Right lobe of liver (tissue), 6 donors: Measurements from ENCODE around the gene KCNK4. TPM values are rescaled to one million over a fixed set of nuclear protein-coding genes. Genes with fewer than 3 reads are reported as not detected.

Experiments used
- ATAC-seq, 4 donors: fragments of 200-7000 bp; cut with Tn5 transposase; one replicate each; pipeline ENCODE4 v1.9.1; 2020; ENCODE audit warnings: mild to moderate bottlenecking in 4 of 4, moderate library complexity in 4 of 4
- DNase-seq, 3 donors: peaks; one replicate each; pipeline ENCODE4 v3.0.0-alpha.2; 2020
- H3K27ac ChIP-seq, 3 donors: fragments of 200-600 bp; one replicate each; pipeline ENCODE4 v1.8.0; 2022
- H3K27me3 ChIP-seq, 2 donors: fragments of 200-600 bp; one replicate each; pipeline ENCODE4 v1.8.0; 2022
- H3K36me3 ChIP-seq, 4 donors: fragments of 200-600 bp; sonication (generic) in 1 of 4; one replicate each; pipeline versions ENCODE4 v1.5.1 to v1.8.0; 2017 to 2022; ENCODE audit warnings: control low read depth in 1 of 4
- H3K4me1 ChIP-seq, 4 donors: fragments of 200-600 bp; sonication (generic) in 1 of 4; one replicate each; pipeline versions ENCODE4 v1.5.1 to v1.8.0; 2017 to 2022; ENCODE audit warnings: control low read depth in 1 of 4
- H3K4me3 ChIP-seq, 3 donors: fragments of 200-600 bp; one replicate each; pipeline ENCODE4 v1.8.0; 2022
- H3K9me3 ChIP-seq, 4 donors: fragments of 200-600 bp; sonication (generic) in 1 of 4; one replicate each; pipeline versions ENCODE4 v1.5.1 to v1.8.0; 2017 to 2022; ENCODE audit warnings: control low read depth in 1 of 4
- CTCF ChIP-seq, 4 donors: fragments of 200-600 bp in 3 of 4; fragments of 450-650 bp in 1 of 4; IDR thresholded peaks; one replicate each; pipeline versions ENCODE4 v1.5.1 to v1.8.0; 2016 to 2022; ENCODE audit warnings: antibody characterized with exemption in 4 of 4, mild to moderate bottlenecking in 2 of 4
- POLR2A ChIP-seq: fragments of 450-650 bp; IDR thresholded peaks from one replicate; pipeline ENCODE4 v1.6.1; 2017; ENCODE audit warnings: antibody characterized with exemption, mild to moderate bottlenecking
- WGBS: methylation state at CpG from one replicate; pipeline ENCODE4 v1.1.6; 2018; ENCODE audit warnings: low coverage, low lambda C conversion rate; ENCODE audit not compliant: insufficient coverage; ENCODE audit errors: missing lambda C conversion rate; 5-methylcytosine and 5-hydroxymethylcytosine counted together
- intact Hi-C, 2 donors: fragments of 100-400 bp; cut with DNase I; formaldehyde crosslinking; loops; one replicate each; pipeline versions ENCODE4 v1.11.2 to v1.14.1; 2022
- total RNA-seq, 6 experiments: library from RNA; depleted of rRNA in 2 of 6; stranded (reverse); fragments of >200 nt in 2 of 6; fragmentation: NEBNext Ultra II Directional in 3 of 6; extraction: Animal tissue kit (Norgen Biotek cat#: 25700) in 3 of 6; gene quantifications; one replicate each; pipeline versions ENCODE4 v1.1.0 to v1.2.4, GENCODE V29; 2016 to 2023
- donor health status: DM: no; HTN: yes; CAD: no.
- donor health status: DM: no; HTN: no; CAD: no.
- donor health status: DM: no; HTN: no; CAD: no.
- donor health status: DM: no; HTN: yes; CAD: no.
- donor health status: DM: no; HTN: yes; CAD: no.

The KCNK4 gene
- total RNA-seq, 6 experiments from 2014 or later: not detected

GRCh38 chr11:64296830-64297698, 6.0 kb downstream of the KCNK4 start:
- Histone ChIP-seq H3K36me3 (no peaks in the 10 kb centered on the region), H3K4me1 (peaks cover 0 to 24% (median 7%) of the 10 kb centered on the region in 4 donors), H3K27me3 (peaks cover 0 to 44% of the 10 kb centered on the region in 2 donors), H3K9me3 (no peaks in the 10 kb centered on the region), H3K4me3 (no peak overlapping the region), H3K27ac (no peak overlapping the region)
- ATAC-seq (no peak), DNase-seq (no peak)
- 7% methylated on average over 3 of the region's 34 CpGs for WGBS
- TF ChIP-seq POLR2A: no peak
- intact Hi-C loops: no loop called here

- no peak for DNase-seq
- intact Hi-C loops: no loop called here
- no peak for TF ChIP-seq POLR2A
Observed at GRCh38 chr11:64297699-64298358, 6.7 kb downstream of the KCNK4 start.

GRCh38 chr11:64298966-64299846, 8.1 kb downstream of the KCNK4 start:
- TF ChIP-seq POLR2A: no peak
- no peak for TF ChIP-seq CTCF (IDR thresholded peaks at IDR 0.05)
- peaks cover 0 to 35% of the 10 kb centered on the region in 2 donors for H3K27me3 ChIP-seq
- peak in 2 of 3 donors; percentile 65 to 78 for DNase-seq
- peak; percentile 36 to 64 (median 54) for ATAC-seq
- H3K4me3 ChIP-seq: peak overlapping the region in 2 of 3 donors; percentile 31 to 38
- intact Hi-C loops: no loop called here
- WGBS: 5% methylated on average over 29 of the region's 60 CpGs
- H3K36me3 ChIP-seq: no peaks in the 10 kb centered on the region
- no peak overlapping the region for H3K27ac ChIP-seq
- H3K9me3 ChIP-seq: no peaks in the 10 kb centered on the region
- peaks cover 0 to 24% (median 8%) of the 10 kb centered on the region in 4 donors for H3K4me1 ChIP-seq

More at GRCh38 chr11:64297699-64298358, 6.7 kb downstream of the KCNK4 start:
- ATAC-seq: no peak
- WGBS: 23% methylated on average over 11 of the region's 18 CpGs
- H3K9me3 ChIP-seq: no peaks in the 10 kb centered on the region
- peaks cover 0 to 40% of the 10 kb centered on the region in 2 donors for H3K27me3 ChIP-seq
- no peak overlapping the region for H3K4me3 ChIP-seq
- H3K4me1 ChIP-seq: peaks cover 0 to 21% (median 7%) of the 10 kb centered on the region in 4 donors
- no peak overlapping the region for H3K27ac ChIP-seq
- H3K36me3 ChIP-seq: no peaks in the 10 kb centered on the region

- Histone ChIP-seq H3K9me3 (no peaks in the 10 kb centered on the region), H3K27ac (no peak within 1 kb of the TSS), H3K36me3 (no peaks in the 10 kb centered on the region), H3K4me3 (peak within 1 kb of the TSS in 2 of 3 donors; percentile 33 to 38), H3K27me3 (peaks cover 0 to 33% of the 10 kb centered on the region in 2 donors), H3K4me1 (peaks cover 0 to 25% (median 9%) of the 10 kb centered on the region in 4 donors)
- ATAC-seq (no peak), DNase-seq (no peak)
- intact Hi-C loops: no loop called here
- TF ChIP-seq POLR2A: no peak
- TF ChIP-seq CTCF (IDR thresholded peaks at IDR 0.05): no peak
- 6% methylated on average over 17 of the region's 54 CpGs for WGBS
Observed at GRCh38 chr11:64299847-64300648, 8.9 kb downstream of the KCNK4 start, which contains the start of gene CATSPERZ. CATSPERZ (plus strand) TSS chr11:64300358; CDS start chr11:64300411, 53 bp downstream.
